PC-3 (cell line): Measurements from ENCODE around the gene DISC1. TPM values are rescaled to one million over a fixed set of nuclear protein-coding genes. Genes with fewer than 3 reads are reported as not detected.

ENCODE experiments used
- ATAC-seq: fragments of 200-7000 bp; cut with Tn5 transposase; 2 replicates; pipeline ENCODE4 v1.9.1; 2020; ENCODE audit warnings: mild to moderate bottlenecking, moderate library complexity
- BruUV-seq: library from RNA; stranded (reverse); fragments of 400-500 nt; replicated peaks from 2 replicates; lab custom pipeline; 2021; lab: Mats Ljungman, UMichigan
- CTCF ChIA-PET: fragments of 300-600 bp; sonication (Branson Sonifier 250); formaldehyde crosslinking; loops from one replicate; lab custom pipeline; 2022; ENCODE audit warnings: antibody characterized with exemption; lab: Charles Lee
- POLR2A ChIA-PET: fragments of 300-600 bp; sonication (Branson Sonifier 250); formaldehyde crosslinking; loops from one replicate; lab custom pipeline; 2022; ENCODE audit warnings: antibody characterized with exemption; ENCODE audit not compliant: unreplicated experiment; lab: Charles Lee
- DNase-seq: peaks from one replicate; pipeline ENCODE4 v3.0.0-alpha.2; 2015
- H2AFZ ChIP-seq: fragments of 300-600 bp; sonication (generic); 2 replicates; pipeline ENCODE4 v1.6.0; 2016; ENCODE audit warnings: antibody characterized with exemption, low read length
- H3F3A ChIP-seq: fragments of 300-600 bp; sonication (generic); one replicate; pipeline ENCODE4 v1.6.0; 2017; ENCODE audit warnings: antibody characterized with exemption, low read length, control low read depth, mild to moderate bottlenecking; ENCODE audit not compliant: unreplicated experiment
- H3K27ac ChIP-seq: fragments of 300-600 bp; sonication (generic); 2 replicates; pipeline ENCODE4 v1.5.1; 2016; ENCODE audit warnings: mild to moderate bottlenecking, low read length
- H3K27me3 ChIP-seq: fragments of 300-600 bp; sonication (generic); 2 replicates; pipeline ENCODE4 v1.6.1; 2016; ENCODE audit warnings: low read length, mixed read lengths
- H3K36me3 ChIP-seq: fragments of 300-600 bp; sonication (generic); 2 replicates; pipeline ENCODE4 v1.6.1; 2016; ENCODE audit warnings: low read depth, mixed run types, low read length, mixed read lengths
- H3K4me1 ChIP-seq: fragments of 300-600 bp; sonication (generic); 2 replicates; pipeline ENCODE4 v1.5.1; 2016; ENCODE audit warnings: low read length; ENCODE audit not compliant: insufficient read depth
- H3K4me2 ChIP-seq: fragments of 300-600 bp; sonication (generic); 2 replicates; pipeline ENCODE4 v1.6.0; 2016; ENCODE audit warnings: low read length
- H3K4me3 ChIP-seq: fragments of 300-600 bp; sonication (generic); 2 replicates; pipeline ENCODE4 v1.5.1; 2016; ENCODE audit warnings: mild to moderate bottlenecking, low read length, mixed read lengths
- H3K79me2 ChIP-seq: fragments of 300-600 bp; sonication (generic); 2 replicates; pipeline ENCODE4 v1.6.1; 2017; ENCODE audit warnings: low read length, mixed read lengths
- H3K9ac ChIP-seq: fragments of 300-600 bp; sonication (generic); 2 replicates; pipeline ENCODE4 v1.6.0; 2016; ENCODE audit warnings: mild to moderate bottlenecking, low read length
- H3K9me2 ChIP-seq: fragments of 300-600 bp; sonication (generic); replicated peaks from 2 replicates; pipeline ENCODE4 v1.6.1; 2016; ENCODE audit warnings: mixed run types, low read length, mixed read lengths
- H3K9me3 ChIP-seq: fragments of 300-600 bp; sonication (generic); 2 replicates; pipeline ENCODE4 v1.6.1; 2016; ENCODE audit warnings: low read length, mixed read lengths
- H4K20me1 ChIP-seq: fragments of 300-600 bp; sonication (generic); 2 replicates; pipeline ENCODE4 v1.6.1; 2016; ENCODE audit warnings: low read length, mixed read lengths
- CTCF ChIP-seq: fragments of 300-600 bp; sonication (generic); conservative IDR thresholded peaks from 2 replicates; pipeline ENCODE4 v1.5.1; 2017; ENCODE audit warnings: antibody characterized with exemption, low read depth, mild to moderate bottlenecking, low read length
- EZH2 ChIP-seq: fragments of 300-600 bp; sonication (generic); IDR thresholded peaks from one replicate; pipeline ENCODE4 v1.6.1; 2017; ENCODE audit warnings: antibody characterized with exemption, mild to moderate bottlenecking, low read length; ENCODE audit not compliant: unreplicated experiment
- EZH2phosphoT487 ChIP-seq: fragments of 300-600 bp; sonication (generic); IDR thresholded peaks from 2 replicates; pipeline ENCODE4 v1.6.1; 2018; ENCODE audit warnings: mild to moderate bottlenecking, antibody characterized with exemption, low read length, borderline replicate concordance
- intact Hi-C: fragments of 100-400 bp; cut with micrococcal nuclease; formaldehyde crosslinking; loops from 2 replicates; pipeline ENCODE4 v1.9.0; 2023
- total RNA-seq: library from RNA; depleted of rRNA; stranded (reverse); fragments of >200 nt; gene quantifications from 2 replicates; pipeline ENCODE4 v1.2.3, GENCODE V29; 2014

The DISC1 gene
- total RNA-seq, 1 experiment from 2014 or later, result 3.4 TPM

- no peak overlapping the region for H3K27ac ChIP-seq
- H3K9me2 ChIP-seq, result no peaks in the 10 kb centered on the region
- intact Hi-C loops, result no loop called here
- no peak overlapping the region for H2AFZ ChIP-seq
- ChIA-PET CTCF (no interaction called here), POLR2A (no interaction called here)
- no peaks in the 10 kb centered on the region for H3K36me3 ChIP-seq
- TF ChIP-seq CTCF (no peak), EZH2 (no peak), EZH2phosphoT487 (no peak)
- no peaks in the 10 kb centered on the region for H3F3A ChIP-seq
- no peak overlapping the region for H3K9ac ChIP-seq
- no peaks in the 10 kb centered on the region for H3K27me3 ChIP-seq
- H3K79me2 ChIP-seq, result no peaks in the 10 kb centered on the region
- H3K4me2 ChIP-seq, result no peak overlapping the region
- BruUV-seq, result no TSS peak
- DNase-seq (no peak), ATAC-seq (no peak)
- H3K4me1 ChIP-seq, result no peaks in the 10 kb centered on the region
- no peaks in the 10 kb centered on the region for H3K9me3 ChIP-seq
- H3K4me3 ChIP-seq, result no peak overlapping the region
- no peaks in the 10 kb centered on the region for H4K20me1 ChIP-seq
Measured at GRCh38 chr1:231665726-231666125, 39.1 kb downstream of the DISC1 start.

GRCh38 chr1:231666220-231666936 lies 39.8 kb downstream of the DISC1 start:
- no peaks in the 10 kb centered on the region for H3K4me1 ChIP-seq
- H2AFZ ChIP-seq, result no peak overlapping the region
- H3K27me3 ChIP-seq, result no peaks in the 10 kb centered on the region
- H3K36me3 ChIP-seq, result no peaks in the 10 kb centered on the region
- no peaks in the 10 kb centered on the region for H3K9me3 ChIP-seq
- H3F3A ChIP-seq, result no peaks in the 10 kb centered on the region
- no peak for ATAC-seq
- no peak overlapping the region for H3K9ac ChIP-seq
- no peak overlapping the region for H3K27ac ChIP-seq
- no peak overlapping the region for H3K4me2 ChIP-seq
- intact Hi-C loops, result no loop called here
- ChIA-PET CTCF (no interaction called here), POLR2A (no interaction called here)
- TF ChIP-seq EZH2phosphoT487, result no peak
- no peak for TF ChIP-seq EZH2
- TF ChIP-seq CTCF, result no peak
- H4K20me1 ChIP-seq, result no peaks in the 10 kb centered on the region
- no peaks in the 10 kb centered on the region for H3K9me2 ChIP-seq
- no peak overlapping the region for H3K4me3 ChIP-seq
- no peaks in the 10 kb centered on the region for H3K79me2 ChIP-seq
- no peak for DNase-seq
- no TSS peak for BruUV-seq

GRCh38 chr1:231666937-231667608 lies 40.5 kb downstream of the DISC1 start:
- Histone ChIP-seq H3K9me3 (no peaks in the 10 kb centered on the region), H3K27ac (no peak overlapping the region), H3K9me2 (no peaks in the 10 kb centered on the region), H3K4me1 (no peaks in the 10 kb centered on the region), H2AFZ (no peak overlapping the region), H3K9ac (no peak overlapping the region), H3F3A (no peaks in the 10 kb centered on the region), H3K79me2 (no peaks in the 10 kb centered on the region), H3K4me2 (no peak overlapping the region), H3K4me3 (no peak overlapping the region), H4K20me1 (no peaks in the 10 kb centered on the region), H3K36me3 (no peaks in the 10 kb centered on the region), H3K27me3 (no peaks in the 10 kb centered on the region)
- ChIA-PET CTCF (no interaction called here), POLR2A (no interaction called here)
- TF ChIP-seq EZH2phosphoT487 (no peak), EZH2 (no peak), CTCF (no peak)
- ATAC-seq (no peak), DNase-seq (no peak)
- intact Hi-C loops, result no loop called here
- BruUV-seq, result no TSS peak
